Tibial artery (tissue), 4 donors: Measurements from ENCODE around the gene PLGRKT.

Experiments
- DNase-seq, 2 donors: peaks; one replicate each; pipeline ENCODE4 v3.0.0-alpha.2; 2019
- H3K27ac ChIP-seq, 2 donors: fragments of 200-600 bp; sonication (generic) in 1 of 2; 1 replicate in 1 of 2; 2 replicates in 1 of 2; pipeline ENCODE4 v1.5.1; 2018 to 2019; ENCODE audit warnings: mild to moderate bottlenecking in 1 of 2
- H3K27me3 ChIP-seq, 2 donors: fragments of 200-600 bp; sonication (generic) in 1 of 2; one replicate each; pipeline versions ENCODE4 v1.5.1 to v1.6.0; 2016 to 2019
- H3K36me3 ChIP-seq, 3 donors: fragments of 200-600 bp; sonication (generic) in 2 of 3; one replicate each; pipeline ENCODE4 v1.5.1; 2016 to 2019; ENCODE audit warnings: mild to moderate bottlenecking in 2 of 3
- H3K4me1 ChIP-seq, 4 donors: fragments of 200-600 bp; sonication (generic) in 2 of 4; 1 replicate in 3 of 4; 2 replicates in 1 of 4; pipeline ENCODE4 v1.5.1; 2016 to 2019
- H3K4me3 ChIP-seq, 2 donors: fragments of 200-600 bp; sonication (generic) in 1 of 2; 1 replicate in 1 of 2; 2 replicates in 1 of 2; pipeline ENCODE4 v1.5.1; 2018 to 2019; ENCODE audit warnings: mild to moderate bottlenecking in 2 of 2
- H3K9me3 ChIP-seq, 3 donors: fragments of 200-600 bp; sonication (generic) in 1 of 3; one replicate each; pipeline ENCODE4 v1.5.1; 2016 to 2019
- CTCF ChIP-seq, 2 experiments: fragments of 200-600 bp in 1 of 2; fragments of 450-650 bp in 1 of 2; IDR thresholded peaks; one replicate each; pipeline ENCODE4 v1.5.1; 2017 to 2019; ENCODE audit warnings: antibody characterized with exemption in 2 of 2, mild to moderate bottlenecking in 1 of 2, moderate library complexity in 1 of 2
- intact Hi-C: fragments of 100-400 bp; cut with DNase I; formaldehyde crosslinking; loops from one replicate; pipeline ENCODE4 v1.15.0; 2023; ENCODE audit warnings: low total_unique reads

The PLGRKT gene

GRCh38 chr9:5384436-5384835, 53.3 kb downstream of the PLGRKT start:
- intact Hi-C loops, result no loop called here
- Histone ChIP-seq H3K36me3 (peaks cover 0 to 8% (median 4%) of the 10 kb centered on the region in 3 donors), H3K4me1 (no peaks in the 10 kb centered on the region), H3K27ac (no peak overlapping the region), H3K9me3 (no peaks in the 10 kb centered on the region), H3K4me3 (no peak overlapping the region), H3K27me3 (no peaks in the 10 kb centered on the region)
- no peak for DNase-seq
- no peak for TF ChIP-seq CTCF (IDR thresholded peaks at IDR 0.05)

GRCh38 chr9:5382479-5382878, 55.2 kb downstream of the PLGRKT start:
- Histone ChIP-seq H3K9me3 (no peaks in the 10 kb centered on the region), H3K4me3 (no peak overlapping the region), H3K36me3 (peaks cover 0 to 8% (median 4%) of the 10 kb centered on the region in 3 donors), H3K27ac (no peak overlapping the region), H3K27me3 (no peaks in the 10 kb centered on the region), H3K4me1 (no peaks in the 10 kb centered on the region)
- TF ChIP-seq CTCF (IDR thresholded peaks at IDR 0.05), result no peak
- DNase-seq, result no peak
- intact Hi-C loops, result no loop called here

- H3K27me3 ChIP-seq, result no peaks in the 10 kb centered on the region
- no peaks in the 10 kb centered on the region for H3K4me1 ChIP-seq
- DNase-seq, result no peak
- intact Hi-C loops, result no loop called here
- H3K27ac ChIP-seq, result no peak overlapping the region
- peaks cover 0 to 3% (median 0%) of the 10 kb centered on the region in 3 donors for H3K36me3 ChIP-seq
- H3K9me3 ChIP-seq, result no peaks in the 10 kb centered on the region
- H3K4me3 ChIP-seq, result no peak overlapping the region
- no peak for TF ChIP-seq CTCF (IDR thresholded peaks at IDR 0.05)
Observed at GRCh38 chr9:5375790-5376477, 61.8 kb downstream of the PLGRKT start.

GRCh38 chr9:5375091-5375490, 62.6 kb downstream of the PLGRKT start:
- intact Hi-C loops, result no loop called here
- Histone ChIP-seq H3K27me3 (no peaks in the 10 kb centered on the region), H3K27ac (no peak overlapping the region), H3K4me3 (no peak overlapping the region), H3K36me3 (no peaks in the 10 kb centered on the region), H3K9me3 (no peaks in the 10 kb centered on the region), H3K4me1 (no peaks in the 10 kb centered on the region)
- DNase-seq, result no peak
- no peak for TF ChIP-seq CTCF (IDR thresholded peaks at IDR 0.05)

DNA sequence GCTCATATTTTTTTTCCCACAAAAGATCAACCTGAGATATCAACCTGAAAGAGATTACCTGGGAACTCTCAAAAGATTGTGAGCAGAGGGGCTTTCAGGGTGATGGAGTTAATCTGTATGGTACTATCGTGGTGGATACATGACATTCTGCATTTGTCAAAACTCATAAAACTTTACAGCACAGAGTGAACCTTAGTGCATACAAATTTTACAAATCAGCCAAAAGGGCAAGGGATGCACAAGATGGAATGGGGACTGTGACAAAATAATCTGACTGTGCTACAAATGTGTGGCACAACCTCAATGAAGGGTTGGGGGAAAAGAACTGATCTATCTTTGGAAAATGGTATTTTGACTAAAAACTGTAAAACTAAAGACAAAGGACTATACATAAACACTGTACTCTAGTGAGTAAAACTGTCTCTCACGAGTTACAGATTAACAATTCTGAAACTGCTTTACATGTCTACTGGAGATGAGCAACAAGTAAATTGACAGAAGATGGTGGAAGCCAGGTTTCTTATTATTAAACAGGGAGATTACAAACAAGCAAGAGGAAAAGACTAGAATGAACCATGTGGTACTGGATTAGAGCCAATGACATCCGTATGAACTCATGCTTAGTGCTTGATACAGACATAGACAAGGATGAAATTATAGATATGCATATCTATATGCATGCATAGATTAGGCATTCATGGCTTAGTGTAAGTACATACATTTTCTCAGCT, 73.3 kb downstream of the PLGRKT start:
- Histone ChIP-seq H3K9me3 (no peaks in the 10 kb centered on the region), H3K4me1 (peaks cover 0 to 15% (median 3%) of the 10 kb centered on the region in 4 donors), H3K4me3 (no peak overlapping the region), H3K36me3 (peaks cover 0 to 5% (median 0%) of the 10 kb centered on the region in 3 donors), H3K27ac (no peak overlapping the region), H3K27me3 (no peaks in the 10 kb centered on the region)
- TF ChIP-seq CTCF (IDR thresholded peaks at IDR 0.05), result no peak
- DNase-seq, result no peak
- intact Hi-C loops, result loop anchor here (2.0 kb wide), 1 partner anchor 44 kb away; no protein-coding TSS in a partner anchor
